Muscle layer of duodenum (tissue), 2 donors: ENCODE results near the gene ELP4.

ENCODE experiments used
- H3K27ac ChIP-seq: one replicate; pipeline ENCODE4 v1.7.0; 2013; ENCODE audit warnings: mild to moderate bottlenecking, low read length
- H3K27me3 ChIP-seq: one replicate; pipeline ENCODE4 v1.7.0; 2013; ENCODE audit warnings: low read depth, mild to moderate bottlenecking, control low read depth, low read length
- H3K36me3 ChIP-seq, 2 donors: one replicate each; pipeline ENCODE4 v1.7.0; 2013; ENCODE audit warnings: low read length in 2 of 2, control low read depth in 1 of 2, mild to moderate bottlenecking in 1 of 2; ENCODE audit not compliant: insufficient read depth in 2 of 2, control insufficient read depth in 1 of 2
- H3K4me1 ChIP-seq, 2 donors: one replicate each; pipeline ENCODE4 v1.7.0; 2013; ENCODE audit warnings: low read length in 2 of 2, mild to moderate bottlenecking in 2 of 2, control low read depth in 1 of 2, moderate library complexity in 1 of 2; ENCODE audit not compliant: insufficient read depth in 2 of 2, control insufficient read depth in 1 of 2
- H3K4me3 ChIP-seq, 2 donors: one replicate each; pipeline ENCODE4 v1.7.0; 2013; ENCODE audit warnings: low read length in 2 of 2, low read depth in 1 of 2, mild to moderate bottlenecking in 1 of 2
- H3K9me3 ChIP-seq, 2 donors: one replicate each; pipeline ENCODE4 v1.7.0; 2013; ENCODE audit warnings: low read length in 2 of 2, control low read depth in 1 of 2, mild to moderate bottlenecking in 1 of 2; ENCODE audit not compliant: control insufficient read depth in 1 of 2
- donor health status: healthy.

The ELP4 gene

DNA sequence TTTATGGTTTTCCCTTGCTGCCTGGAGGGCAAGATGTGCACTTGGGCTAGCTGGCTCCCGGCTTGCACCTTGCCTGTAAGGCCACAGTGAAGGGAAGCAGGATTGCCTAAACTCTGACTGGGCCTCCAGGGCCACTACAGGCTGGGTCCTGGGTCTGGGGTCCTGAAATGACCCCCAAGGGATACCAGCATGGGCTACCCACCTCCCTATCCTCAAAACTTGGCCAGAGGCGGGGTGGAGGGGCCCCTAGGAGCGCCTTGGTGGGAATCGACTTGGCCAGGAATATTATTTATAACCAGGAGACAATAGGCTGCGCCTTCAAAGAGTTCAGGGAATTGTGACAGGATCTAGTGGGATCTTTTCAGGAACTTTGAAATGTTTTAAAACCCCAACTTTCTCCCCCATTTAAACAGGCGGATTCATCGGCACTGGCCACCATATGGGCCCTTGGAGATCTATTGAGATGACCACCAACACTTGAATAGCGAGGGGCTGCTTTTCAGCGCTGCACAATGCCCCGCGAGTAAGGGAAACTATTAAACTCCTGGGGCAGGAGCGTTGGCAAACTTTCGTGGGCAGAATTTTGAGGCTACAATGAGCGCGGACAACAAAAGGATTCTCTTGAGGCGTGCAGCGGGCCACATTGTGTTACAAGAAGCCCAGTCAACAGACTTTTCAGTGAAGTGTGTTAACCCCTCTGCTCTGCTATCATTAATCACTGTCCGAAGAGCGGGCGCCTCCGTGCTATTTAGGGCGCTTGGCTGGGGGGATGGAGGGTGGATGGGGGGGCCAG, 286.3 kb downstream of the ELP4 start:
- Histone ChIP-seq H3K36me3 (no peaks in the 10 kb centered on the region), H3K4me3 (no peak overlapping the region), H3K9me3 (peaks cover 0 to 4% of the 10 kb centered on the region in 2 donors)

DNA sequence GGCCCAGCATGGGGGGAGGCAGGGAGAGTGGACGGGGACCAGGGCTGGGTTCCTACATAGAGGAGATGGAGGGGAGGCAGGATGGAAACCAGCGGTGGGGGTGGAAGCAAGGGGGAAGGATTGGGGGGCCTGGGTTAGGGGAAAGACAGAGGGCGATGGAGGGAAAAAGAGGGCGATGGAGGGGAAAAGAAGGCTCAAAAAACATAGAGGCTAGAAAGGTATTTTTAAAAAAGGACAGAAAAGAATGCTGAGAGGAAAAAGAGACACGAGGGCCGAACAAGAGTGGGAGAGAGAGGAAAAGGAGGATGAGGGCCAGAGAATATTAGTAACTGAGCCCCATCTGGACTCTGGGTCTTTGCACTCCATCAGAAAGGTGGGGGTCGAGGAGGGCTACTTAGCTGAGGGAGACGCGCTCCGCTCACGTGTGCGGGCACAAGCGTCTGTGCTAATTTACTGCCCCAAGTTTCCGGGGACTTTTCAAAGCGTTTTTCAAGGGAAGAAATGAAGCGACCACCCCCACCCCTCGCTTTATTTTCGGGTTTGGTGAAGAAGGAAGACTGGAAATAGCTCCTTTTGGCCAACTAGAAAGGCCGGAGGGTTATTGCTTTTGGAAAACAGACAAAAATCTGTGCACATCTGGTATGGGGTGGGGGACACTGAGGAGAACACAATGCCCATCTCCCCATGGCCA, 287.1 kb downstream of the ELP4 start:
- Histone ChIP-seq H3K27ac (no peak overlapping the region), H3K27me3 (peaks cover 51% of the 10 kb centered on the region), H3K4me1 (peaks cover 3 to 27% of the 10 kb centered on the region in 2 donors), H3K4me3 (no peak overlapping the region), H3K36me3 (no peaks in the 10 kb centered on the region), H3K9me3 (peaks cover 0 to 4% of the 10 kb centered on the region in 2 donors)

More for the DNA sequence above, 286.3 kb downstream of the ELP4 start:
- Histone ChIP-seq H3K27me3 (peaks cover 43% of the 10 kb centered on the region), H3K27ac (no peak overlapping the region), H3K4me1 (peaks cover 3 to 27% of the 10 kb centered on the region in 2 donors)

DNA sequence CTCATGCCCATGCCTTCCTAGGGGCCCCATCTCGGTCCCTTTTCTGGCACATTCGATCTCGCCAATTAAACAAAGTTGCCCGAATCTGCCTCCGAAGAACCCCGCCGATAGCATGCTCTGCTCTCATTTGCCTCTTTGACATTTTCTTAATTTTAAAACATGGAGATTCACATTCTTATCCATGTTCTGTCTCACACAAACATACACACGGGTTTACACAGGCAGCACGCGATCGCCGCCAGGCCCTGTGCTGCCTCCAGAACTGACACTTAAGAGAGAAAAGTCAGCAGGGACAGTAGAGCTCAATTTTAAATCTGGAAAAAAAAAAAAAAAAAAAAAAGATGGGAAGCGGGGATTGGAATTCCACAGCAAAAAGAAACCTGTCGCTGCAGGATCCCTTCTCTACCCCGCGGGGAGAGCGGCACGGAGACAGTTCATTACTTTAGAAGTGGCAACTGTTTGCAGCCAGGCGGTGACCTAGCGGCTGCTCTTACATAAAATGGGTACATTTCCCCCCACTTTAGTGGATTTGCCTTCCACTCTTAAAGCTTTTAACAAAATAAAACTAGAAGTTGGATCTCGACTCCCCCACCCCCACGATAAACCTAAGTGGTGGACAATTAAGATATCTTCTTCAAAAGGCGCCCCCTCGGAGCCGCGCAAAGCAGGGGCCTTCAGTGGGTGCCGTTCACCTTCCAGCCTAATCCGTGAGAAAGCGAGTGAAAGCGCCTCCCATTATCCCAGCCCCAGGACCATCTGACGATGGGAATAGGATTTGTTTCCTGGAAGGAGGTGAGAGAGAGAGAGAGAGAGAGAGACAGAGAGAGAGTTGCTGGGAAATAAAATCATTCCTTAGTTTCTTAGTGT, 287.9 kb downstream of the ELP4 start:
- no peaks in the 10 kb centered on the region for H3K36me3 ChIP-seq
- peak overlapping the region in 1 of 2 donors; percentile 16 for H3K4me3 ChIP-seq
- H3K27ac ChIP-seq, result no peak overlapping the region
- H3K9me3 ChIP-seq, result peaks cover 0 to 4% of the 10 kb centered on the region in 2 donors
- peaks cover 53% of the 10 kb centered on the region for H3K27me3 ChIP-seq
- H3K4me1 ChIP-seq, result peaks cover 3 to 23% of the 10 kb centered on the region in 2 donors

DNA sequence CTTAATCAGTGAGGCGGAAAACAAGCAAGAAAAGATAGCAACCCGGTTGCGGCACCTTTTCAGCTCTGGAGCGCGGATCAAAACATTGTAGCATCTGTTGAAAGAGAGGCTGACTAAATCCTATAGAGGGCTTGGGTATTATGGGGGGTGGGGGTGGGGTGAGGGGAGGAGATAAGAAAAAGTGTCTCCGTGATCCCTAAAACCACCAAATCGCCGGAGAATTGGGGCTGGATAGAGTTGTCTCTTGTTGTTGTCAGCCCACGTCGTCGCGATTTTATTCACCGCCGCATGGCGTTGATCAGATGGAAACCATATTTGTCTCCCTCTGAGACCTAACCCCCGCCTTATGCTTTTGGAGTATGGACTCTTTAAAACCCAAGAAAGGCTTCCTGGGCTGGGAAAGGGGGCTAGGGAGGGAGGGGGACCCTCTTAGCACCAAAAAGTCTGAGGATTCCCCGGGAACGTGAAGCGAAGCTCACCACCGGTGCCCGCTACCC, 288.5 kb downstream of the ELP4 start:
- Histone ChIP-seq H3K4me1 (peaks cover 3 to 24% of the 10 kb centered on the region in 2 donors), H3K27ac (no peak overlapping the region), H3K36me3 (no peaks in the 10 kb centered on the region), H3K9me3 (peaks cover 0 to 4% of the 10 kb centered on the region in 2 donors), H3K27me3 (peaks cover 60% of the 10 kb centered on the region), H3K4me3 (peak overlapping the region; percentile 14 to 16)

DNA sequence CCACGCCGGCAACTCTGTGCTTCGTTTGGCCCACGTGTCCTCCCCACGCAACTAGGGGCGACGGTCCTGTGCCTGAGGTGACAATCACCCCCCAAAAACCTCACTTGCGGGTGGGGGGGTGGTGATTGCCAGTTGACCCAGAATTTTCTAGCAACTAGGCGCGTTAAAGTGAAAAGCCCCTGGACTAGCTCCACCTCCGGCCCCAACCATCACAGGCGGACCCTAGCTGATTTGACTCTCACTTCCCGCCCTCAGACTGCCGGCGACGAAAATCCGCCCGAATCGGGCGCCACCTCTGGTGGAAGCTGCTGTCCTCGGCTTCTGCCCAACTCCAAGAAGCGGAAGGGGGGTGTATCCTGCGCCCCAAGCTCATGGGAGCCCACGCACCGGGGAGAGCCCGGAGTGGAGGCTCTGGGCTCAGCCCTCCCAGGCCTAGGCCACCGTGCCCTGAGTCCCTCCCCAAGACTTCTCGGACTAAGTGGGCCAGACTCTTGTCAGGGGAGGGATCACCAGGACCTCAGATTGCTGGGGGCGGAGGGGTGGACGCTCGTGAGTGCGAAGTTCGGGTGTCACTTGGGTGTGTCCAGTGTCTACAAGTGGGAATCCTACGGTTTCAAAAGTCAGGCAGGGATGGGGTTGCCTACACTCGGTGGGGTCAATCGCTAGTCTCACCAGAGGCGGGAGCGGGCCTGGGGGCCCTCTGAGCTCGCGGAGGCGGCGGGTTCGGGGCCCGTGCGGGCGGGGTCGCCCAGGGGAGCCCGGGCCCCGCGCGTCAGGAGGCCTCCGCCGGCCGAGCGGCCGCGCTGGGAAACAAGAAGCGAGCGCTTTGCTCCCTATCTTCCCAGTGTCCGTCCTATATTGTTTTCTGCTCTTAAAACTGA, 289.2 kb downstream of the ELP4 start:
- peaks cover 3 to 30% of the 10 kb centered on the region in 2 donors for H3K4me1 ChIP-seq
- H3K4me3 ChIP-seq, result peak overlapping the region in 1 of 2 donors; percentile 14
- H3K27ac ChIP-seq, result no peak overlapping the region
- peaks cover 0 to 4% of the 10 kb centered on the region in 2 donors for H3K9me3 ChIP-seq
- no peaks in the 10 kb centered on the region for H3K36me3 ChIP-seq
- H3K27me3 ChIP-seq, result peaks cover 67% of the 10 kb centered on the region

DNA sequence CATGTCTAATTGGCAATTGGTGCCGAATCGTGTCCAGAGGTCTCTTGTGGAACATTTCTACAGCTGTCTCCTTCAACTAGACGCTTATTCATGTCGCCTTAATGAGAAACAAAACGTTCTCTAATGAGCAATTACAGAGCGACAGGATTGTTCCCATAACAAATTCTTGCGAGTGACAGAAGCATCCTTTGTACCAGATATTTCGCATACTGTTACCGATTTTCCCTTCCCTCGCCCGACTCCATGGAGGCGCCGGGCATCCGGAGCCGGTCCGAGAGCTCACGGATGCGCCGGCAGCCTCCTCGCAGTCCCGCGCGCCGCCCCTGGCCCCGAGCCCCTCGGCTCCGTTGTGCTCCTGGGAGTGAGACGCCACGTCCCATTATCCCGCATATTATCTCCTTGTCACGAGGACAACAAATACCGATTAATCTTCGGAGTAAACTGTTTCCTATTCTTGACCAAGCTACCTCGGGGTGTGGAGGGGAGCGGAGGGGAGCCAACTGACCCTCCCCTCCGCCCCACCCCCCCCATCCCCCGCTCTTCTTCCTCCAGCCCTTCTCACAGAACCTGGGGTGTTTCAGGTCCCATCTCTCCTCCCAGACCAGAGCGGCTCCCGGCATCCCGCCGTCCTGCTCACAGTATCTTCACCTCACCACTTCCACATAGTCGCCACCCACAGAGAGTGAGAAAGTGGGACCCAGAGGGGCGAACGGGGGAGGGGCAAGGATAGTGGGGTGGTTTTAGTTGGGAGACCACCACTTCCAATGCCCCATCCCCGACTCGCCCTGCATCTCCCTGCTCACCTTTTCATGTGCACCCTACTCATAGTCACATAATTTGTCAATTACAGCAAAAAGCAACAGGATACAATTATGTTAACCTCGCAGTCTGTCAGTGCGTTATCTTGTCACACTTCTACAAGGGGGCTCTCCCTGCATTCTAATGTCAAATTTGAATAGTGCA, 290.1 kb downstream of the ELP4 start:
- H3K27me3 ChIP-seq, result peaks cover 76% of the 10 kb centered on the region
- H3K27ac ChIP-seq, result no peak overlapping the region
- H3K4me3 ChIP-seq, result no peak overlapping the region

DNA sequence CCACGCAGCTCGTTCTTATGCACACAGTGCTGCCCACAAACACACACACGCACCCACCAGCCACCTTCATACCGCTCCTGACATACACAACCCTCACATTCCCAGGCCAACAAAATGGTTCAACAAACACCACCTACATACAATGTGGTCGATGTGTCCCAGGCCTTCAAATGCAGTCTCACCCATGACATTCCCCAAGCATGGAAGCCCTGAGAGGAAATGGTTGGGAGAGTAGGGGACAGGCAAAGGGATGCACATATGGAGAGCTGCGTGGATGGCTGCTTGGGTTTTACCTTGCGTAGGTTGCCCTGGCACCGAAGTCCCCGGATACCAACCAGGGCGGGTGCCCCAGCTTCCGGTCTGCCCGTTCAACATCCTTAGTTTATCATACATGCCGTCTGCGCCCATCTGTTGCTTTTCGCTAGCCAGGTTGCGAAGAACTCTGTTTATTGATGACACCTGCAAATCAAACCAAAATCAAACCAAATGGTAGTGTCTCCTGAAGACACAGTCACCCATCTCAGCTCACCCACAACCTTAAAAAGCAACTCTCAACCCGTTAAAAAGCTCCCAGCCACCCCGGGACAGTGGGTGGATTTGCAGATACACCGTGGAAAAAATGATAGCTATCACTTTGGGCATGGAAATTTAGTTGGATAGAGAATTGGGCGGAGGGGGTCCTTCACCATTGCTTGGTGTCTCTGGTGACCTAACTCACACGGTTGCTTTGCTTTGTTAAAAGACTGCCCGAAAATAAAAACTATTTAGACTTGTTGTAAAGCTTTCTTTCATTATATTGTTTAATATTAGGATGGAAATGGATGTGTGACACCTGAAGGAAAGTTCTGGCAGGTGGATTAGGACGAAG, 291.1 kb downstream of the ELP4 start:
- peaks cover 10 to 48% of the 10 kb centered on the region in 2 donors for H3K4me1 ChIP-seq
- H3K9me3 ChIP-seq, result peaks cover 0 to 4% of the 10 kb centered on the region in 2 donors
- no peaks in the 10 kb centered on the region for H3K36me3 ChIP-seq
- H3K27ac ChIP-seq, result no peak overlapping the region
- H3K27me3 ChIP-seq, result peaks cover 85% of the 10 kb centered on the region
- H3K4me3 ChIP-seq, result no peak overlapping the region

More for the DNA sequence above, 290.1 kb downstream of the ELP4 start:
- Histone ChIP-seq H3K36me3 (no peaks in the 10 kb centered on the region), H3K4me1 (peaks cover 6 to 39% of the 10 kb centered on the region in 2 donors), H3K9me3 (peaks cover 0 to 4% of the 10 kb centered on the region in 2 donors)

DNA sequence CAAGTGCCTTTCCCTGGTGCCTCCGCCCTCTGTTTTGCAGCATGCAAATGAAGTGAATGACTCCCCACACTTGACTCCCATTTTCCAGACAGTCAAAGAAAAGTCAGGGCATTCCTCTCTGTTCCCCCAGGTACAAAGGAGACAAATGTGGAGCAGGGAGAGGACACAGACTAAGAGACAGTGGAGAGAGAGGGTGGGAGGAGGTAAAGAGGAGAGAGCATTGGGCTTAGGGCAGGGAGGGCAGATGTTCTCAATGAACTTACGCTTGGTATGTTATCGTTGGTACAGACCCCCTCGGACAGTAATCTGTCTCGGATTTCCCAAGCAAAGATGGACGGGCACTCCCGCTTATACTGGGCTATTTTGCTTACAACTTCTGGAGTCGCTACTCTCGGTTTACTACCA, 291.7 kb downstream of the ELP4 start:
- Histone ChIP-seq H3K4me1 (peaks cover 10 to 55% of the 10 kb centered on the region in 2 donors), H3K27me3 (peaks cover 92% of the 10 kb centered on the region), H3K27ac (no peak overlapping the region), H3K36me3 (no peaks in the 10 kb centered on the region), H3K9me3 (peaks cover 0 to 4% of the 10 kb centered on the region in 2 donors), H3K4me3 (no peak overlapping the region)

DNA sequence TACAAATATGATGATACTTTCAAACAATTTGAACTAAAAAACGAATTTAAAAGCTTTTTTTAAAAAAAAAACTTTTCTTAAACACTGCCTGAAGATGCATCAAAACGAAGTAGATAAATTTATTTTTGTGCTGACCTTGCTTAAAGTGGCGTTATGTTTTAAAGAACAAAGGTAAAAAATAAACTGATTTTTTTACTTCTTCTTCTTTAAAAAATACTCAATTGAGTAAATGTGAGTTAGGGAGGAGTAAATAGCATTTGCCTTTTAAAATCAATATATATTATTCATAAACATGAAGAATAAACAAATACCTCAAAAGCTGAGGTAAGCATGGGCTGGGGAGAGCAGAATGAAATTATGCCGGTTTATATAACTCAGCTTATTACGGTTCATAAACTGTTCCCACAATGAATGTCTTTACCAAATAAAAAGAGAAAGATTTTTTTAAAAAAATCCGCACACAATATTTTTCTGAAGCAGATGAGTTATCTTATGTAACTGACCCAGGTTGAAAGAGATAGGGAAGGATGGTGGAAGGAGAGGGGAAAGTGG, 292.5 kb downstream of the ELP4 start:
- Histone ChIP-seq H3K4me1 (peaks cover 10 to 57% of the 10 kb centered on the region in 2 donors), H3K4me3 (no peak overlapping the region), H3K9me3 (no peaks in the 10 kb centered on the region), H3K27ac (no peak overlapping the region), H3K27me3 (peaks cover 94% of the 10 kb centered on the region), H3K36me3 (no peaks in the 10 kb centered on the region)
